SU-DHL-6 (cell line): ENCODE results near the gene NR2F2.

Experiments
- H2AFZ ChIP-seq: fragments of 200-600 bp; sonication (generic); 2 replicates; pipeline ENCODE4 v1.6.1; 2014; ENCODE audit warnings: low read depth, mild to moderate bottlenecking, moderate library complexity, mixed read lengths, antibody characterized with exemption, low read length; ENCODE audit not compliant: severe bottlenecking
- H3F3A ChIP-seq: fragments of 200-600 bp; shearing (Covaris generic); 2 replicates; pipeline ENCODE4 v1.6.0; 2016; ENCODE audit warnings: antibody characterized with exemption, mild to moderate bottlenecking; ENCODE audit not compliant: insufficient read depth
- H3K27ac ChIP-seq: fragments of 200-600 bp; sonication (generic); 2 replicates; pipeline ENCODE4 v1.5.1; 2016; ENCODE audit warnings: low read depth, mild to moderate bottlenecking, low read length, moderate library complexity, mixed read lengths
- H3K27me3 ChIP-seq: fragments of 200-600 bp; sonication (generic), shearing (Covaris generic); 2 replicates; pipeline ENCODE4 v1.6.0; 2014; ENCODE audit warnings: mild to moderate bottlenecking, low read length
- H3K36me3 ChIP-seq: fragments of 200-600 bp; sonication (generic); 2 replicates; pipeline ENCODE4 v1.6.1; 2014; ENCODE audit warnings: mild to moderate bottlenecking, low read length, mixed read lengths
- H3K4me2 ChIP-seq: fragments of 300-600, 200-600 bp; shearing (Covaris generic), sonication (generic); 2 replicates; pipeline ENCODE4 v1.6.0; 2014; ENCODE audit warnings: low read length, low read depth, mild to moderate bottlenecking; ENCODE audit not compliant: poor library complexity, severe bottlenecking
- H3K4me3 ChIP-seq: fragments of 200-600 bp; sonication (generic); 2 replicates; pipeline ENCODE4 v1.5.1; 2014; ENCODE audit warnings: antibody characterized with exemption, low read length, mild to moderate bottlenecking, mixed read lengths; ENCODE audit not compliant: insufficient read depth, poor library complexity, severe bottlenecking
- H3K79me2 ChIP-seq: fragments of 200-600 bp; sonication (generic); 2 replicates; pipeline ENCODE4 v1.6.1; 2014; ENCODE audit warnings: mild to moderate bottlenecking, low read length, moderate library complexity; ENCODE audit not compliant: insufficient read depth
- H3K9ac ChIP-seq: fragments of 200-600 bp; sonication (generic); 2 replicates; pipeline ENCODE4 v1.7.0; 2014; ENCODE audit warnings: mild to moderate bottlenecking, low read length
- H3K9me2 ChIP-seq: fragments of 200-600 bp; sonication (generic); replicated peaks from 2 replicates; pipeline ENCODE4 v1.6.1; 2014; ENCODE audit warnings: low read length; ENCODE audit not compliant: insufficient read depth
- H3K9me3 ChIP-seq: fragments of 200-600 bp; sonication (generic); 2 replicates; pipeline ENCODE4 v1.6.1; 2014; ENCODE audit warnings: low read length, mixed read lengths; ENCODE audit not compliant: insufficient read depth
- H4K20me1 ChIP-seq: fragments of 200-600 bp; sonication (generic); 2 replicates; pipeline ENCODE4 v1.6.1; 2014; ENCODE audit warnings: low read depth, mild to moderate bottlenecking, antibody characterized with exemption, low read length, moderate library complexity, mixed read lengths
- CTCF ChIP-seq: fragments of 200-600 bp; sonication (generic); IDR thresholded peaks from one replicate; pipeline ENCODE4 v1.5.1; 2017; ENCODE audit warnings: antibody characterized with exemption, mild to moderate bottlenecking, low read length, moderate library complexity; ENCODE audit not compliant: insufficient read depth, poor library complexity, severe bottlenecking
- EZH2phosphoT487 ChIP-seq: fragments of 200-600 bp; sonication (generic), shearing (Covaris generic); conservative IDR thresholded peaks from 2 replicates; pipeline ENCODE4 v1.6.1; 2018; ENCODE audit warnings: mild to moderate bottlenecking, antibody characterized with exemption, low read length, moderate library complexity, mixed read lengths

NR2F2 gene

GRCh38 chr15:96352604-96353405 is 22.3 kb downstream of the NR2F2 start:
- H2AFZ ChIP-seq, result no peak overlapping the region
- H3K79me2 ChIP-seq, result no peaks in the 10 kb centered on the region
- no peaks in the 10 kb centered on the region for H4K20me1 ChIP-seq
- no peaks in the 10 kb centered on the region for H3K9me3 ChIP-seq
- H3K27ac ChIP-seq, result no peak overlapping the region
- no peaks in the 10 kb centered on the region for H3F3A ChIP-seq
- H3K27me3 ChIP-seq, result no peaks in the 10 kb centered on the region
- no peak overlapping the region for H3K4me2 ChIP-seq
- H3K9me2 ChIP-seq, result no peaks in the 10 kb centered on the region
- H3K4me3 ChIP-seq, result no peak overlapping the region
- H3K36me3 ChIP-seq, result no peaks in the 10 kb centered on the region
- no peak overlapping the region for H3K9ac ChIP-seq
- TF ChIP-seq EZH2phosphoT487 (no peak), CTCF (no peak)

GRCh38 chr15:96353416-96353929 is 23.0 kb downstream of the NR2F2 start:
- Histone ChIP-seq H3K9me2 (no peaks in the 10 kb centered on the region), H4K20me1 (no peaks in the 10 kb centered on the region), H3K9ac (no peak overlapping the region), H3K27me3 (no peaks in the 10 kb centered on the region), H3F3A (no peaks in the 10 kb centered on the region), H3K79me2 (no peaks in the 10 kb centered on the region), H3K4me3 (no peak overlapping the region), H3K4me2 (no peak overlapping the region), H3K27ac (no peak overlapping the region), H3K36me3 (no peaks in the 10 kb centered on the region), H2AFZ (no peak overlapping the region), H3K9me3 (no peaks in the 10 kb centered on the region)
- TF ChIP-seq CTCF (no peak), EZH2phosphoT487 (no peak)

GRCh38 chr15:96353930-96354730 is 23.6 kb downstream of the NR2F2 start:
- Histone ChIP-seq H4K20me1 (no peaks in the 10 kb centered on the region), H3K27me3 (no peaks in the 10 kb centered on the region), H3K27ac (no peak overlapping the region), H3K79me2 (no peaks in the 10 kb centered on the region), H3K9me2 (no peaks in the 10 kb centered on the region), H2AFZ (no peak overlapping the region), H3F3A (no peaks in the 10 kb centered on the region), H3K9ac (no peak overlapping the region), H3K9me3 (no peaks in the 10 kb centered on the region), H3K4me3 (no peak overlapping the region), H3K4me2 (no peak overlapping the region), H3K36me3 (no peaks in the 10 kb centered on the region)
- TF ChIP-seq CTCF, result no peak
- TF ChIP-seq EZH2phosphoT487, result no peak
